HG03095 (cell line): Measurements from ENCODE around the gene LDHAL6B.
"Not testable (repeated sequence)": the region's sequence is repeated elsewhere in the genome, so short reads cannot be mapped to it uniquely, and the experiment has no call there.

ENCODE experiments used
- ATAC-seq: cut with Tn5 transposase; IDR thresholded peaks from one replicate; pipeline ENCODE4 v1.9.1; 2021; ENCODE audit warnings: moderate library complexity; ENCODE audit not compliant: unreplicated experiment

Gene LDHAL6B

DNA sequence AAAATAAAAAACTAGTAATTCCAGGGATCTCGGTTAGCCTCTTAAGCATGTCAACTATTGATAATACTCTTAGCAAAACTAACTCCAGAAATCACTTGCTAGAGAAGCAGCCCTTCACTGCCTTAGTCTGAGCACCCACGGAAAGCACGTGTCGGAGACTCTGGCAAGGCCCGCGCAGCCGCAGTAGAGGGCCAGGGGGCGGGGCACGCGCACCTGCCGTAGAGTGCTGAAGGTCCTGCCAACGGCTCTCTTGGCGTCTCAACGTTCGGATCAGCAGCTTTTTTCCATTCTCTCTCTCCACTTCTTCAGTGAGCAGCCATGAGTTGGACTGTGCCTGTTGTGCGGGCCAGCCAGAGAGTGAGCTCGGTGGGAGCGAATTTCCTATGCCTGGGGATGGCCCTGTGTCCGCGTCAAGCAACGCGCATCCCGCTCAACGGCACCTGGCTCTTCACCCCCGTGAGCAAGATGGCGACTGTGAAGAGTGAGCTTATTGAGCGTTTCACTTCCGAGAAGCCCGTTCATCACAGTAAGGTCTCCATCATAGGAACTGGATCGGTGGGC, at the start of gene LDHAL6B:
LDHAL6B (plus strand) TSS at position 221 of the 561 bp plus-strand sequence; CDS start at position 319, 98 bp downstream.
- no peak for ATAC-seq

DNA sequence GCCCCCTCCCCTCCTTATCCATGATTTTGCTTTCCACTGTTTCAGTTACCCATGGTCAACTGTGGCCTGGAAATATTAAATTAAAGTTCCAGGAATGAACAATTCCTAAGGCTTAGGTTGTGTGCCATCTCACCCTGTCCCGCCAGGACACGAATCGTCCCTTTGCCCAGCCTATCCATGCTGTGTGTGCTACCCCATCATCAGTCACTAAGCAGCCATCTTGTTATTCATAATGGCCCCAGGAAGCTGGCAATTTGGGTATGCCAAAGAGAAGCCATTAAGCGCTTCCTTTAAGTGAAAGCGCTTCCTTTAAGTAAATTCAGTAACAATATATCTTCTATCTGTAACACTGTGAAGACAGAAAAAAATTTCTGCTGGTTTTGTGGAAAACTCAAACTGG, 49.2 kb upstream of the LDHAL6B start:
- no peak for ATAC-seq

GRCh38 chr15:59157840-59158700, 48.6 kb upstream of the LDHAL6B start:
- ATAC-seq: no peak

DNA sequence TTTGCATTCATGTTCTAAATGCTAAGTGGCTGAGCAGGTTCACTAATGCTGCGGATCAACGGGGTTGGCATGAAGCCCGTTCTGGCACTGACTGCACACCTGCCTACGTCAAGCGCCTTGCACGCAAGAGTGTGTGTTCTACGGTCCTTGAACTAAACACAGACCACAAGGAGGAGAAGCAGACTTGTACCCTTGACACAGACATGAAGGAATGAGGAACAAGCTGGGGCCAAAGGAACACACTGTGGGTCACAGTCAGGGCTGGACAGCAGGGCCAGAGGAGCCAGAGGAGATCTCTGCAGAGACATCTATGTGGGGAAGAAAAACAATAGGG, 48.0 kb upstream of the LDHAL6B start:
- no peak for ATAC-seq

- no peak for ATAC-seq
Measured at GRCh38 chr15:59159210-59159609, 47.4 kb upstream of the LDHAL6B start.

DNA sequence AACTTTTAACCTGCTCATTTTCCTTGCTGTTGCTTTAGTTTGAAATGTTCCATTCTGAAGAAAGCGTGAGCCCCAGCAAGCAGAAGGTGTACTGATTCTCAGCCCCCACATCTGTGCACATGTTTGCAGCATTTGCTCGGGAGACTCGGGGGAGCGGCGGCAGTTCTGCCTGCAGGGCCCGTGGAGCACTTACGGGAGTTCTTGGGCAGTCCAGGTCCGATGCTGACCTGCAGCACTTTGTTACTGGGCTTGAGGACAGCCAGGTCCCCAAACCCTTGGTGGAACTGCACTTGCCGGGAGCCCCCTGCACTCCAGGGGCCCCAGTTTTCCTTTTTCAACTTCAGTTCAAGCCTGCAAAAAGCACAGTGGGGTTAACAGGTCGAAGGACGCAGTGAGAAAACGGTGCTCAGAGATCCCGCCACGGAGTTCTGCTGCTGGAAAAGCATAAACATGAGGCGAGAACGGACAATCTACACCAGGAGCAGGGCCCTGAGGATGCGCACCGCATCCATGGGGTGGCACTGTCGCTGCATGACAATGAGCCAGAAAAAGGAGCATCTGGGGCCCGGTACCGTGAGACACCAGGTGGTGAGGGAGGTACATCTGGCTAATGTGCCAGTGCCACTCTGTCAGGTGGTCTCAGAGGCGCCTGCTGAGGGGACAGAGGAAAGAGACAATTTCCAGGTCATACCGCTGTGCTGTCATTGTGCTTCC, 45.6 kb upstream of the LDHAL6B start:
- ATAC-seq: no peak

- not testable (repeated sequence) for ATAC-seq
Measured at GRCh38 chr15:59162080-59162479, 44.6 kb upstream of the LDHAL6B start.

DNA sequence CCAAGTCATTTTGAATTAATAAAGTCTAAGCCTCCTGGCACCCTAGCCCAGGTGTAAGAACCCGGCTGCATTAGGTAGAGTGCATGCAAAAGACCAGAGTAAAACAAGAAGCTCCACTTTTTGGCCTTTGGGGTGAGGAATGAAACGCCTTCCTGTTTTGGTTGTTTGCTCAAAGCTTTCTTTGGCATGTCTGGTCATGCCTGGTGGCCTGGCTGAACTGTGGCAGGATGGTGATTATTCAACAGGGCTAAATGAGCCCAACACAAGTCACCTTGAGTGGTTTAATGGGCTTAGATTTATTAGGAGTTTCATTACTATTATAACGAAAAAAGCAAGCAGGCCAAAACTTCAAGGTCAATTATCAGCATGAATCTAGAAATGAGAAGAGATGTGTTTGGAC, 40.9 kb upstream of the LDHAL6B start:
- ATAC-seq: no peak

DNA sequence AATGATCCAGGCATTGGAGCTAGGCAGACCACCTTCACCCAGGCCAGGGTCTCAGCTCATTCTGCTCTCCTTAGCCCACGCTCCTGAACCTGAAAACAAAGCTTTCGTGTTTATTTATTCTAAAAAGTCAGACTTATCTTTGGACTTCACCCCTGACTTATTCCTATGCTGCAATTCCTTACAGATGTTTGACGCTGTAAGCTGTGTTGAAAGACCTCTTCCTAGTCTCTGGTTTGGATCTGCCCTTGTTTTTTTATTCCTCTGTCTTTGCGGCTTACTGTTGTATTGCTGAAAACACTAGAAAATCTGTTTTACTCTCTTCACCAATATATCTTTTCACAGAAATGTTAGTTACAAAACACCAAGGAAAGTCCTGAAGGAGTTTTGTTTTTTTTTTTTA, 40.5 kb upstream of the LDHAL6B start:
- ATAC-seq: no peak

DNA sequence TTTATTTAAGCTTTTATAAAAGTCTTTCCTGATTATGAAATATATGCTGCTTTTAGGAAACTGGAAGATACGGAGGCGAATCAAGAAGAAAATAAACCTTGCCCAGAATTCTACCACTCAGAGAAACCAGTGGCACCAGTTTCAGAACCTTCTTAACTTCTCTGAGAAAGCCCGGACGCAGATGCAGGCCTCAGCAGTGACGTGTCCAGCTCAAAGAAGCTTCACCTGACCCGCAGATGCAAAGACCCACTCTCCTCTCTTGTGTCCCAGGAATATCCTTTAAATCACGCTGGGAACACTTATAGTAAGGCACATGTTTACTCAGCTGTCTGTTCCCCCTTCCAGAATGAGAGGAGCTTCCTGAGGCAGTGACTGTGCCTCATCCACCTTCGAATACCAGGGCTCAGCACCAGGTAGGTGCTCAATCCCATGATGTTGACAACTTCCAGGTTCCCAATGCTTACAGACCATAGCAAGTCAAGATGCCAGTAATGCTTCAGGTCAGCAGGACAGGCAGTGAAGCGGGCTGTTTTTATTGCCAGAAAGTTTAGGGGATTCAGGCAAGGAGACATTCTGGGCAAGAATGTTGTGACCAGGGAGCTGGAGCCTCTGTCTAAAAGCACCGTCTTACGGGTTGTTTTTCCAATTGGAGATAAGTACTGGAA, 39.9 kb upstream of the LDHAL6B start:
- no peak for ATAC-seq

- ATAC-seq: no peak
Measured at GRCh38 chr15:59168536-59168935, 38.1 kb upstream of the LDHAL6B start.

DNA sequence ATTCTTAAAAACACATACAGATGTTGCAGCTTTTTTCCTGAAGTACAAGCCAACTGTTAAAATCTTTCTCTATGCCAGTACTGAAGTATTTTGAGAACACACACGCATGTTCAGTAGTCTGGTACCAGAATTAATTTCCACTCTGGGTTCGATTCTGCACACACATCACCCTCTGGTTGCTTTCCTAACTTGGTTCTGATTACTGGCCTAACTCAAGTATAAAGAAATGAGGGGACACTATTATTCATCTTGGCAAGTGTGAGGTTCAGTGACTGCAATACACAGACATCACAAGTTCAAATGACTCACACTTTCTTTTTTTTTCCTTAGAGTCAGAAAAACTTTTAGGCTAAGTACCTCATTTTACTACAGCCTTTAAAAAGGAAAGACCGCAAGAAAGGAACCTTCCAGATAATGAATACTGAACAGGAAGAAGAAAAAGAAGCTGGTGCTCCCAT, 37.4 kb upstream of the LDHAL6B start:
- no peak for ATAC-seq

- no peak for ATAC-seq
Measured at GRCh38 chr15:59170295-59171066, 36.2 kb upstream of the LDHAL6B start.

DNA sequence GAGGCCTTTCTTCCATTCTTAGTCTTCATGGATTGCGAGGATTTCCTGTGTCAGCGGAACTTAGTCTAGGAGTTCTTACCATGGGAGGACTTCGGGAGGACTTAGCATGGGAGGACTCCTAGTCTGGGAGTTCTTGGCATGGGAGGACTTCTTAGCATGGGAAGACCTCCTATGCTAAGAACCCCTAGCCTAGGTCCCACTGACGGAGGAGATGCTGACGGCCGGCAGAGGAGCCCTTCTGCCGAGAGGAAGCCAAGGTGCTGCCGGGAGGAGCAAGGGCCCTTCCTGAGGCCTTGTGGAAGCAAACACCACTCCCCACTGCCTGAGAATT, 35.6 kb upstream of the LDHAL6B start:
- ATAC-seq: no peak

- ATAC-seq: no peak
Measured at GRCh38 chr15:59172289-59172901, 34.2 kb upstream of the LDHAL6B start.

DNA sequence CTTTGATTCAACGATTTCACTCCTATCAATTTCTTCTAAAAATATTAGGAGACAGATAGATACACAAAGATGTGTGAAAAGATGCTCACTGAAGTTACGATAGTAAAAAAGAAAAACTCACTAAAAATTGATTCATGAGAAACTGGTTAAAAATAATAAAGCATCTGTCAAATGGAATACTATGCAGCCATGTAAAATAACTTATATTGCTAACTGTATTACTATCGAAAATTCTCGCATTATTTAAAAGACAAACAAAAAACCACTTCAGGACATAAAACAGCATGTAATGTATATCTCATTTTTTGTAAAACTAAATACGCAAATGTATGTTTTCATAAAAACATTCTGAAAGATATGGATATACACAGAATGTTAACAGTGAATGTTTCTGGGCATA, 33.4 kb upstream of the LDHAL6B start:
- no peak for ATAC-seq

- no peak for ATAC-seq
Measured at GRCh38 chr15:59174151-59174834, 32.4 kb upstream of the LDHAL6B start.

GRCh38 chr15:59174835-59175831, 31.5 kb upstream of the LDHAL6B start:
- peak; percentile 64 for ATAC-seq
